Thyroid gland (tissue), 4 donors: Measurements from ENCODE around the gene NR6A1. TPM values are rescaled to one million over a fixed set of nuclear protein-coding genes. Genes with fewer than 3 reads are reported as not detected.

Source experiments
- DNase-seq, 2 donors: peaks; one replicate each; pipeline ENCODE4 v3.0.0-alpha.2; 2019
- H3K27ac ChIP-seq, 3 donors: fragments of 200-600 bp; sonication (generic); 1 replicate in 2 of 3; 2 replicates in 1 of 3; pipeline ENCODE4 v1.5.1; 2016 to 2019; ENCODE audit warnings: mild to moderate bottlenecking in 1 of 3, moderate library complexity in 1 of 3
- H3K27me3 ChIP-seq: fragments of 200-600 bp; sonication (generic); one replicate; pipeline ENCODE4 v1.5.1; 2019
- H3K36me3 ChIP-seq, 2 donors: fragments of 200-600 bp; sonication (generic); one replicate each; pipeline ENCODE4 v1.5.1; 2016 to 2019
- H3K4me1 ChIP-seq, 2 donors: fragments of 200-600 bp; sonication (generic); one replicate each; pipeline ENCODE4 v1.5.1; 2017 to 2019
- H3K4me3 ChIP-seq, 3 donors: fragments of 200-600 bp; sonication (generic); replicated peaks in 1 of 3; 1 replicate in 2 of 3; 2 replicates in 1 of 3; pipeline ENCODE4 v1.5.1; 2016; ENCODE audit warnings: mild to moderate bottlenecking in 1 of 3
- H3K9me3 ChIP-seq: fragments of 200-600 bp; sonication (generic); one replicate; pipeline ENCODE4 v1.5.1; 2017
- CTCF ChIP-seq, 6 experiments: fragments of 200-600 bp in 3 of 6; fragments of 450-650 bp in 3 of 6; sonication (generic) in 3 of 6; IDR thresholded peaks; one replicate each; pipeline ENCODE4 v1.5.1; 2016 to 2019; ENCODE audit warnings: antibody characterized with exemption in 6 of 6, mild to moderate bottlenecking in 2 of 6, inconsistent platforms in 1 of 6, moderate library complexity in 1 of 6
- POLR2A ChIP-seq, 2 donors: fragments of 450-650 bp; IDR thresholded peaks; one replicate each; pipeline ENCODE4 v1.6.1; 2017; ENCODE audit warnings: antibody characterized with exemption in 2 of 2, mild to moderate bottlenecking in 2 of 2, moderate library complexity in 1 of 2
- WGBS, 2 donors: methylation state at CpG; one replicate each; pipeline ENCODE4 v1.1.5; 2017; 5-methylcytosine and 5-hydroxymethylcytosine counted together
- intact Hi-C: fragments of 100-400 bp; cut with DNase I; formaldehyde crosslinking; loops from one replicate; pipeline ENCODE4 v1.15.1; 2023
- total RNA-seq, 4 donors: library from RNA; depleted of rRNA; stranded (reverse); fragments of >200 nt; gene quantifications; one replicate each; pipeline ENCODE4 v1.2.3, GENCODE V29; 2016

NR6A1 gene
- total RNA-seq, 4 donors from 2014 or later = 15.3 to 25.0 (median 19.3) TPM

- Histone ChIP-seq H3K27me3 (no peaks in the 10 kb centered on the region), H3K4me3 (no peak overlapping the region), H3K27ac (no peak overlapping the region), H3K9me3 (no peaks in the 10 kb centered on the region), H3K4me1 (peaks cover 0 to 9% of the 10 kb centered on the region in 2 donors), H3K36me3 (no peaks in the 10 kb centered on the region)
- intact Hi-C loops = no loop called here
- DNase-seq = no peak
- WGBS, 2 donors = 90% methylated on average over 14 to 31 of the region's 32 CpGs
- no peak for TF ChIP-seq CTCF (IDR thresholded peaks at IDR 0.05)
- no peak for TF ChIP-seq POLR2A (IDR thresholded peaks at IDR 0.05)
Measured at GRCh38 chr9:124491049-124491975, 279.8 kb downstream of the NR6A1 start.

GRCh38 chr9:124490004-124490403, 281.1 kb downstream of the NR6A1 start:
- TF ChIP-seq POLR2A (IDR thresholded peaks at IDR 0.05) = no peak
- no peak for TF ChIP-seq CTCF (IDR thresholded peaks at IDR 0.05)
- Histone ChIP-seq H3K27me3 (no peaks in the 10 kb centered on the region), H3K27ac (no peak overlapping the region), H3K9me3 (no peaks in the 10 kb centered on the region), H3K36me3 (no peaks in the 10 kb centered on the region), H3K4me3 (no peak overlapping the region), H3K4me1 (peaks cover 0 to 9% of the 10 kb centered on the region in 2 donors)
- WGBS, 2 donors = 86 to 88% methylated on average over 2 of the region's 2 CpGs
- no peak for DNase-seq
- intact Hi-C loops = no loop called here

GRCh38 chr9:124489222-124489621, 281.9 kb downstream of the NR6A1 start:
- H3K27ac ChIP-seq = no peak overlapping the region
- intact Hi-C loops = no loop called here
- no peaks in the 10 kb centered on the region for H3K36me3 ChIP-seq
- H3K4me1 ChIP-seq = peaks cover 0 to 9% of the 10 kb centered on the region in 2 donors
- 29 to 30% methylated on average over 13 of the region's 13 CpGs for WGBS, 2 donors
- no peaks in the 10 kb centered on the region for H3K9me3 ChIP-seq
- H3K27me3 ChIP-seq = no peaks in the 10 kb centered on the region
- TF ChIP-seq POLR2A (IDR thresholded peaks at IDR 0.05) = no peak
- no peak for TF ChIP-seq CTCF (IDR thresholded peaks at IDR 0.05)
- peak; percentile 16 to 19 for DNase-seq
- no peak overlapping the region for H3K4me3 ChIP-seq

- intact Hi-C loops = no loop called here
- no peak for DNase-seq
- Histone ChIP-seq H3K36me3 (no peaks in the 10 kb centered on the region), H3K4me1 (peaks cover 0 to 9% of the 10 kb centered on the region in 2 donors), H3K27ac (no peak overlapping the region), H3K9me3 (no peaks in the 10 kb centered on the region), H3K27me3 (no peaks in the 10 kb centered on the region), H3K4me3 (no peak overlapping the region)
- TF ChIP-seq POLR2A (IDR thresholded peaks at IDR 0.05) (no peak), CTCF (IDR thresholded peaks at IDR 0.05) (no peak)
- WGBS, 2 donors = 86 to 93% methylated on average over 6 to 7 of the region's 8 CpGs
Measured at GRCh38 chr9:124488641-124489210, 282.4 kb downstream of the NR6A1 start.
